ENCODE data around the gene ZNF492. TPM values are rescaled to one million over a fixed set of nuclear protein-coding genes. Genes with fewer than 3 reads are reported as not detected.

The ZNF492 gene
- total RNA-seq, 1 donor from 2014 or later, result not detected

DNA sequence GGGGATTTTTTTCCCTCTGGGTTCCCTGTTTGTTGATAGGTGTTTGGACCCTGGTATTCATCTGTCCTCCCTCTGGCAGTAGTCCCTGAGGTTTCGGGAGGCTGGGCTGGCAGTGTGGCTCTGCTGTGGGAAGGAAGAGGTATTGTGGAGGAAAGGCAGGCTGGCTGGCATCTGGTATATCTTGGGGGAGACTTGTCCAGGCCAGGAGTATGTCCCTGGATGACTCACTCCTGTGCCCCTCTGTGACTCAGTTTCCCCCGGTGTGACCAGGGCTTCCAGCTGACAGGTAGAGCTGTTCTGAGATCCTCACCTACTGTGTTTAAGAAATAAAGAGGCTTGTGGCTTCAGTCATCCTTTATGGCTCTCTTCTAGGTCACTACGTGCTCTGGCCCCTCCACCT, 14.2 kb upstream of the ZNF492 start:
- H3K36me3 Mint-ChIP-seq (ENCODE audit: insufficient read depth), result peaks cover 1% of the 10 kb centered on the region
- H3K9me3 Mint-ChIP-seq (ENCODE audit: low read depth), result peaks cover 28% of the 10 kb centered on the region
- no peak overlapping the region for H3K4me3 Mint-ChIP-seq (ENCODE audit: low read depth)
- DNase-seq (ENCODE audit: low spot score, unreplicated experiment), result no peak
- H3K4me1 Mint-ChIP-seq (ENCODE audit: low read depth), result no peaks in the 10 kb centered on the region
- TF ChIP-seq, protein P1, sequence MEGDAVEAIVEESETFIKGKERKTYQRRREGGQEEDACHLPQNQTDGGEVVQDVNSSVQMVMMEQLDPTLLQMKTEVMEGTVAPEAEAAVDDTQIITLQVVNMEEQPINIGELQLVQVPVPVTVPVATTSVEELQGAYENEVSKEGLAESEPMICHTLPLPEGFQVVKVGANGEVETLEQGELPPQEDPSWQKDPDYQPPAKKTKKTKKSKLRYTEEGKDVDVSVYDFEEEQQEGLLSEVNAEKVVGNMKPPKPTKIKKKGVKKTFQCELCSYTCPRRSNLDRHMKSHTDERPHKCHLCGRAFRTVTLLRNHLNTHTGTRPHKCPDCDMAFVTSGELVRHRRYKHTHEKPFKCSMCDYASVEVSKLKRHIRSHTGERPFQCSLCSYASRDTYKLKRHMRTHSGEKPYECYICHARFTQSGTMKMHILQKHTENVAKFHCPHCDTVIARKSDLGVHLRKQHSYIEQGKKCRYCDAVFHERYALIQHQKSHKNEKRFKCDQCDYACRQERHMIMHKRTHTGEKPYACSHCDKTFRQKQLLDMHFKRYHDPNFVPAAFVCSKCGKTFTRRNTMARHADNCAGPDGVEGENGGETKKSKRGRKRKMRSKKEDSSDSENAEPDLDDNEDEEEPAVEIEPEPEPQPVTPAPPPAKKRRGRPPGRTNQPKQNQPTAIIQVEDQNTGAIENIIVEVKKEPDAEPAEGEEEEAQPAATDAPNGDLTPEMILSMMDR (IDR thresholded peaks at IDR 0.05; ENCODE audit: unreplicated experiment), result no peak
- no peaks in the 10 kb centered on the region for H3K27me3 Mint-ChIP-seq
- H3K27ac Mint-ChIP-seq, result no peak overlapping the region

DNA sequence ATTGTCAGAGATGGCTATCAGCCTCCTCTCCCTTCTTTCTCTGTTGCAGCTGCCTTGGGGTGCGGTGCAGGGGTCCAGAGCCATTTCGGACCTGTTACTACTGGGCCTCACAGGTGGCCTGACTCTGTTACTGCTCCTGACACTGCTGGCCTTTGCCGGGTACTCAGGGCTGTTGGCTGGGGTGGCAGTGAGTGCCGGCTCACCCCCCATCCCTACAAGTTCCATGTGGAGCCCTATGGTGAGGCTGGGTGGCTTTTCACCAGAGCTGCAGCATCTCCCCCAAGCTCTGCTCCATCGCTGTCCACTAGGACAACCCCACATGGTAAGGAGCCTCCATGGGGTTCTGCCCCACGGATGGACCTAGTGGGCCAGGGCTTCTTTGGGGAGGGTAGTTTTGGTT, 13.7 kb upstream of the ZNF492 start:
- peaks cover 24% of the 10 kb centered on the region for H3K9me3 Mint-ChIP-seq (ENCODE audit: low read depth)
- TF ChIP-seq, protein P1 (IDR thresholded peaks at IDR 0.05; ENCODE audit: unreplicated experiment), result no peak

DNA sequence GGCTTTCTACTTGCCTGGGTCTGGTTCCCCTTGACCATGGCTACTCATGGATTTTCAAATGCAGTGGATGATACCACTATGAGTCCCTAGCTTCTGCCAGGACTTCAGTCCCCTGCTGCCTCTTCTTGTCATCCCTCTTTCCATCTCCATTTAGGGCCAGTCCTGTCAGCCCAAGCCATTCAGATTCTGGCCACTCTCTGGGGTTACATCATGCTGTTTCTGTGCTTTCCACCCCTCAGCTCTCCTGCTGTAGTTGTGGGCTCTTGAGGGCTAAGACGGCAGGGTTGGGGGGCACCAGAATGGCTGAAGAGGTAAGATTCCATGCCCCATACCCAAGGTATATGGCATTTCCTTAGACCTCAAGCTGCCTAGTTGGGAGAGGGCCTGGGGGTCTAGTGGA, 13.2 kb upstream of the ZNF492 start:
- TF ChIP-seq, protein P1 (IDR thresholded peaks at IDR 0.05; ENCODE audit: unreplicated experiment), result no peak
- no peak overlapping the region for H3K4me3 Mint-ChIP-seq (ENCODE audit: low read depth)
- no peaks in the 10 kb centered on the region for H3K4me1 Mint-ChIP-seq (ENCODE audit: low read depth)
- DNase-seq (ENCODE audit: low spot score, unreplicated experiment), result no peak
- no peak overlapping the region for H3K27ac Mint-ChIP-seq
- peaks cover 21% of the 10 kb centered on the region for H3K9me3 Mint-ChIP-seq (ENCODE audit: low read depth)
- no peaks in the 10 kb centered on the region for H3K27me3 Mint-ChIP-seq
- H3K36me3 Mint-ChIP-seq (ENCODE audit: insufficient read depth), result peaks cover 1% of the 10 kb centered on the region

More for the DNA sequence above, 13.7 kb upstream of the ZNF492 start:
- H3K36me3 Mint-ChIP-seq (ENCODE audit: insufficient read depth), result peaks cover 1% of the 10 kb centered on the region
- H3K27ac Mint-ChIP-seq, result no peak overlapping the region
- H3K27me3 Mint-ChIP-seq, result no peaks in the 10 kb centered on the region
- H3K4me3 Mint-ChIP-seq (ENCODE audit: low read depth), result no peak overlapping the region
- DNase-seq (ENCODE audit: low spot score, unreplicated experiment), result no peak
- H3K4me1 Mint-ChIP-seq (ENCODE audit: low read depth), result no peaks in the 10 kb centered on the region

DNA sequence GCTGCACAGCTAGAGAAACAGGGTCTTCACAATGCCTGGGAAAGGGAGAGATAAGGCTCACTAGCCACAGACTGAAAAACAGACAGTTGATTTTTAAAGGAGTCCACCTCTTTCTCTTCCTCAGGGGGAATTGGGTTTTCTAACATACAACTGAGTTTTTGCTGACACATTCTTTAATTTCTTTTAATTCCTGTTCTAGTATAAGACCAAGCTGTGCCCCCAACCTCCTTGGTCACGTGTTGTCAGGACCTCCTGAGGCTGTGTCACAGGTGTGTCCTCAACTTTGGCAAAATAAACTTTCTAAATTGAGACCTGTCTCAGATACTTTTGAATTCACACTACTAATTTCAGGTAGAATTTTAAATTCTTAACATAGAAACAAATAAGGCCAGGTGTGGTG, 12.1 kb upstream of the ZNF492 start:
- Mint-ChIP-seq H3K36me3 (ENCODE audit: insufficient read depth) (peaks cover 3% of the 10 kb centered on the region), H3K27me3 (no peaks in the 10 kb centered on the region), H3K4me1 (ENCODE audit: low read depth) (no peaks in the 10 kb centered on the region), H3K4me3 (ENCODE audit: low read depth) (no peak overlapping the region), H3K9me3 (ENCODE audit: low read depth) (peaks cover 23% of the 10 kb centered on the region), H3K27ac (no peak overlapping the region)
- TF ChIP-seq, protein P1 (IDR thresholded peaks at IDR 0.05; ENCODE audit: unreplicated experiment), result no peak
- DNase-seq (ENCODE audit: low spot score, unreplicated experiment), result no peak

DNA sequence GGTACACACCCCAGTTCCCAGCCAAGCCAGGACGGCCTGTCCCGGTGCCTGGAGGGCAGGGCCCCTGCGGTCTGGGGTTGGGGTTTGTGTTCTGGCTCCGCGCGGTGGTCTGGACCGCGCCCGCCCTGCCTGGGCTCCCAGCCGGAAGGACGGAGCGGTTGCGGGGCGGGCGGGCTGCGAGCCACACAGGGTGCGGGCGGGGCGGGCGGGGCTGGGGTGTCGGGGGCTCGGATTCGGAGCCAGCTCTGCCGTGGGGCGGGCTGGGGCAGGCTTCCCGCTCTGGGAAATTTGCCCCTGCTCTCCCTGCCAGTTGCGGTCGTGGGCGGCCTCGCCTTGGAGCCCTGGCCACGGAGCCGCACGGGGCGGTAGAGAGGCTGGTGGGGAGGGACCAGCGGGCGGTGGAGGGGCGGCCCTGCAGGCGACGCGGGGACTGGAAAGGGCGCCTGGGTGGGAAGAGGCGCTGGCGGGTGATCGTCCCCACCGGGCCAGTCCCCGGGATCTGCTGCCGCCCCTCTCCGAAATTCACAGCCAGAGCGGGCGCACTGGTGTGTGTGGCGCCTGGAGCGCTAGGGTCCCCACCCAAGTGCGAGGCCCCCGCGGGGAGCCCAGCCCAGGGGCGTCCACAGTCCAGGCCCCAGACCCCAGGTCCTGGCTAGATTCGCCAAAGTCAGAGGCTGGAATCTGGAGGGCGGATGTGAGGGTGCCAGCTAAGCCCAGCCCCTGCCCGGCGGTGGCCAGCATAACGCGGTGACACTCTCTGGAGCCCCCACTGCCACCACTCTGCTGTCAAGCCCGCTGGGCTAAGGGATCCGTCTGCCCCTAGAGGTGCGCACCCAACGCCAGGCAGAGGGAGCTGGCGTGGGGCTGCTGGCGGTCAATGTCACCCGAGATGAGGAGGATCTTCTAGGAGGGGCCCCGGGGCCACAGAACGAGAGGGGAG, 11.0 kb upstream of the ZNF492 start:
- no peak overlapping the region for H3K27ac Mint-ChIP-seq
- H3K4me3 Mint-ChIP-seq (ENCODE audit: low read depth), result no peak overlapping the region
- H3K27me3 Mint-ChIP-seq, result no peaks in the 10 kb centered on the region
- no peaks in the 10 kb centered on the region for H3K4me1 Mint-ChIP-seq (ENCODE audit: low read depth)
- TF ChIP-seq, protein P1 (IDR thresholded peaks at IDR 0.05; ENCODE audit: unreplicated experiment), result no peak
- peaks cover 28% of the 10 kb centered on the region for H3K9me3 Mint-ChIP-seq (ENCODE audit: low read depth)
- H3K36me3 Mint-ChIP-seq (ENCODE audit: insufficient read depth), result peaks cover 3% of the 10 kb centered on the region
- DNase-seq (ENCODE audit: low spot score, unreplicated experiment), result no peak

All from progenitor cell of endocrine pancreas (in vitro differentiated cells).